Ovary (tissue), 9 donors: ENCODE measurements around the gene CDK5RAP3. TPM values are rescaled to one million over a fixed set of nuclear protein-coding genes. Genes with fewer than 3 reads are reported as not detected.

Experiments
- DNase-seq, 5 donors: peaks; one replicate each; pipeline ENCODE4 v3.0.0-alpha.2; 2019 to 2020
- H3K27ac ChIP-seq, 2 donors: fragments of 200-600 bp; one replicate each; pipeline versions ENCODE4 v1.5.1 to v1.8.0; 2019 to 2022
- H3K27me3 ChIP-seq: fragments of 200-600 bp; one replicate; pipeline ENCODE4 v1.8.0; 2022
- H3K36me3 ChIP-seq: fragments of 200-600 bp; sonication (generic); one replicate; pipeline ENCODE4 v1.5.1; 2019
- H3K4me1 ChIP-seq: one replicate; pipeline ENCODE4 v1.8.1; 2013; ENCODE audit warnings: mild to moderate bottlenecking, moderate library complexity; ENCODE audit not compliant: insufficient read depth
- H3K4me3 ChIP-seq: fragments of 200-600 bp; sonication (generic); one replicate; pipeline ENCODE4 v1.5.1; 2017
- H3K9me3 ChIP-seq, 2 donors: fragments of 200-600 bp in 1 of 2; sonication (generic) in 1 of 2; one replicate each; pipeline versions ENCODE4 v1.5.1 to v1.8.1; 2013 to 2019; ENCODE audit warnings: mild to moderate bottlenecking in 1 of 2, moderate library complexity in 1 of 2
- EP300 ChIP-seq: sonication (generic); formaldehyde crosslinking; IDR thresholded peaks from one replicate; pipeline ENCODE4 v1.6.1; 2017; ENCODE audit warnings: antibody characterized with exemption
- POLR2A ChIP-seq: fragments of 450-650 bp; IDR thresholded peaks from one replicate; pipeline ENCODE4 v1.6.1; 2017; ENCODE audit warnings: antibody characterized with exemption, mild to moderate bottlenecking, moderate library complexity
- WGBS, 3 donors: extraction: QIAGEN DNeasy Blood & Tissue Kit in 1 of 3; methylation state at CpG; one replicate each; pipeline versions ENCODE4 v1.1.5 to v1.1.7; 2013 to 2017; 5-methylcytosine and 5-hydroxymethylcytosine counted together
- intact Hi-C, 4 donors: fragments of 100-400 bp; cut with DNase I; formaldehyde crosslinking; loops; one replicate each; pipeline versions ENCODE4 v1.11.0 to v1.15.1; 2022 to 2023
- polyA plus RNA-seq, 2 donors: library from polyadenylated mRNA; stranded (reverse); fragments of 200-250 nt in 1 of 2; fragments of 350-450 nt in 1 of 2; fragmentation: Illumina TruSeq in 1 of 2; extraction: RNeasy Lipid Tissue Mini Kit (QIAGEN cat#74804) in 1 of 2; gene quantifications; one replicate each; pipeline ENCODE4 v1.2.3, GENCODE V29; 2013 to 2014
- total RNA-seq, 7 donors: library from RNA; depleted of rRNA in 2 of 7; stranded (reverse); fragments of >200 nt in 2 of 7; fragmentation: NEBNext Ultra II Directional in 3 of 7; extraction: Animal tissue kit (Norgen Biotek cat#: 25700) in 3 of 7; gene quantifications; one replicate each; pipeline versions ENCODE4 v1.1.0 to v1.2.4, GENCODE V29; 2016 to 2023
- TF ChIP-seq, protein P1 (sequence below), 3 donors: fragments of 450-650 bp in 2 of 3; fragments of 200-600 bp in 1 of 3; IDR thresholded peaks; one replicate each; pipeline versions ENCODE4 v1.5.1 to v1.8.0; 2016 to 2022; ENCODE audit warnings: antibody characterized with exemption in 3 of 3, mild to moderate bottlenecking in 1 of 3
- donor health status: DM: no; HTN: no; CAD: no; lungs with moderate emphysema.
- donor health status: DM: no; HTN: no; CAD: no.
- donor health status: Bipolar disorder and iron deficiency.
- donor health status: DM: yes; HTN: yes; CAD: no.
- donor health status: DM: no; HTN: no; CAD: no.
- donor health status: DM: yes; HTN: yes; CAD: no.

CDK5RAP3 gene
- total and polyA plus RNA-seq, 9 donors, result 125 to 197 (median 144) TPM

DNA sequence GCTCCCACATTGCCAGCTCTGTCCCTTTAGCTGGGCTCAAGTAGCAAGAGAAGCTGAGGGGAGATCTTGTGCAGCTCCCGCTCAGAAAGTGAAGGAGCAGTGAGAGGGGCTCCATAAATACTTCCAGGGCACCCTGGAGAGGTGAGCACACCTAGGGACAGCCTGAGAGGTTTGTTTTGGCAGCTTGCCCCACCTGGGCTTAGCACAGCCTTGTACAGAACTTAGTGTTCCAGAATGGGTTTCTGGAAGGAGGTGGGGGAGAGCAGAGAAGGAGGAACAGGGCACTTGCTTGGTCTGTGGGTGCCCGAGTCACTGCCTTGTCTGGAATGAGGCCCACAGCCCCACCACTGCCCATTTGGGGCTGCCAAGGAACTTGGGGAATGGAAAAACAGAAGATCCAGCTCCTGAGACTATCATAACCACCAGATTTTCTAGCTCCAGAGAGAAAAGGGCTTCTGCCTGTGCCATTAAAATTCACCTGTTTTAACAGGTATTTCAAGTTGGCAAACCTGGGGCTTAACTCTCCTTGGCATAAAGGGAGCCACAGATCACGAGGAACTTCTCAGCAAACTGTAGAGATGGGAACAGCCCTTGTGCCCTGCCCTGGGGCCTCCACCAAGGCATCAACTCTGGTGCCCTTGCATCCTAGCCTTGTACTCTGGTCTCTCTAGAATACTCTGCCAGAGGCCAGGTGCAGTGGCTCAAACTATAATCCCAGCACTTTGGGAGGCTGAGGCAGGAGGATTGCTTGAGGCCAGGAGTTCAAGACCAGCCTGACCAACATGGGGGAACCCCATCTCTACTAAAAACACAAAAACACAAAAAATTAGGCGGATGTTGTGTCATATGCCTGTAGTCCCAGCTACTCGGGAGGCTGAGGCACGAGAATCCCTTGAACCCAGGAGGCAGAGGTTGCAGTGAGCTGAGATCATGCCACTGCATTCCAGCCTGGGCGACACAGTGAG is 15.1 kb upstream of the CDK5RAP3 start:
- no peaks in the 10 kb centered on the region for H3K9me3 ChIP-seq
- no peak overlapping the region for H3K27ac ChIP-seq
- DNase-seq, result no peak
- WGBS, 3 donors, result 84 to 89% (median 86%) methylated on average over 7 of the region's 7 CpGs
- H3K4me1 ChIP-seq, result no peaks in the 10 kb centered on the region
- peak overlapping the region; percentile 16 for H3K4me3 ChIP-seq
- intact Hi-C loops, result loop anchor here in 1 of 4 donors (10.0 kb wide), 1 partner anchor 111 kb away; the partner anchor contains the start of gene SCRN2
- TF ChIP-seq POLR2A (no peak), EP300 (no peak)
- TF ChIP-seq, protein P1, sequence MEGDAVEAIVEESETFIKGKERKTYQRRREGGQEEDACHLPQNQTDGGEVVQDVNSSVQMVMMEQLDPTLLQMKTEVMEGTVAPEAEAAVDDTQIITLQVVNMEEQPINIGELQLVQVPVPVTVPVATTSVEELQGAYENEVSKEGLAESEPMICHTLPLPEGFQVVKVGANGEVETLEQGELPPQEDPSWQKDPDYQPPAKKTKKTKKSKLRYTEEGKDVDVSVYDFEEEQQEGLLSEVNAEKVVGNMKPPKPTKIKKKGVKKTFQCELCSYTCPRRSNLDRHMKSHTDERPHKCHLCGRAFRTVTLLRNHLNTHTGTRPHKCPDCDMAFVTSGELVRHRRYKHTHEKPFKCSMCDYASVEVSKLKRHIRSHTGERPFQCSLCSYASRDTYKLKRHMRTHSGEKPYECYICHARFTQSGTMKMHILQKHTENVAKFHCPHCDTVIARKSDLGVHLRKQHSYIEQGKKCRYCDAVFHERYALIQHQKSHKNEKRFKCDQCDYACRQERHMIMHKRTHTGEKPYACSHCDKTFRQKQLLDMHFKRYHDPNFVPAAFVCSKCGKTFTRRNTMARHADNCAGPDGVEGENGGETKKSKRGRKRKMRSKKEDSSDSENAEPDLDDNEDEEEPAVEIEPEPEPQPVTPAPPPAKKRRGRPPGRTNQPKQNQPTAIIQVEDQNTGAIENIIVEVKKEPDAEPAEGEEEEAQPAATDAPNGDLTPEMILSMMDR (IDR thresholded peaks at IDR 0.05), result no peak
- no peaks in the 10 kb centered on the region for H3K27me3 ChIP-seq
- H3K36me3 ChIP-seq, result no peaks in the 10 kb centered on the region

- no peak for DNase-seq
- Histone ChIP-seq H3K36me3 (no peaks in the 10 kb centered on the region), H3K27ac (no peak overlapping the region), H3K9me3 (no peaks in the 10 kb centered on the region), H3K4me1 (no peaks in the 10 kb centered on the region), H3K4me3 (peak overlapping the region; percentile 16), H3K27me3 (no peaks in the 10 kb centered on the region)
- TF ChIP-seq EP300 (no peak), POLR2A (no peak)
- TF ChIP-seq, protein P1 (IDR thresholded peaks at IDR 0.05), result no peak
- intact Hi-C loops, result loop anchor here in 1 of 4 donors (10.0 kb wide), 1 partner anchor 112 kb away; the partner anchor contains the start of gene SCRN2
- 68 to 74% (median 74%) methylated on average over 3 to 4 of the region's 4 CpGs for whole genome bisulfite sequencing, 3 donors
These were observed 13.9 kb upstream of the CDK5RAP3 start for GRCh38 chr17:47956791-47957590.

DNA sequence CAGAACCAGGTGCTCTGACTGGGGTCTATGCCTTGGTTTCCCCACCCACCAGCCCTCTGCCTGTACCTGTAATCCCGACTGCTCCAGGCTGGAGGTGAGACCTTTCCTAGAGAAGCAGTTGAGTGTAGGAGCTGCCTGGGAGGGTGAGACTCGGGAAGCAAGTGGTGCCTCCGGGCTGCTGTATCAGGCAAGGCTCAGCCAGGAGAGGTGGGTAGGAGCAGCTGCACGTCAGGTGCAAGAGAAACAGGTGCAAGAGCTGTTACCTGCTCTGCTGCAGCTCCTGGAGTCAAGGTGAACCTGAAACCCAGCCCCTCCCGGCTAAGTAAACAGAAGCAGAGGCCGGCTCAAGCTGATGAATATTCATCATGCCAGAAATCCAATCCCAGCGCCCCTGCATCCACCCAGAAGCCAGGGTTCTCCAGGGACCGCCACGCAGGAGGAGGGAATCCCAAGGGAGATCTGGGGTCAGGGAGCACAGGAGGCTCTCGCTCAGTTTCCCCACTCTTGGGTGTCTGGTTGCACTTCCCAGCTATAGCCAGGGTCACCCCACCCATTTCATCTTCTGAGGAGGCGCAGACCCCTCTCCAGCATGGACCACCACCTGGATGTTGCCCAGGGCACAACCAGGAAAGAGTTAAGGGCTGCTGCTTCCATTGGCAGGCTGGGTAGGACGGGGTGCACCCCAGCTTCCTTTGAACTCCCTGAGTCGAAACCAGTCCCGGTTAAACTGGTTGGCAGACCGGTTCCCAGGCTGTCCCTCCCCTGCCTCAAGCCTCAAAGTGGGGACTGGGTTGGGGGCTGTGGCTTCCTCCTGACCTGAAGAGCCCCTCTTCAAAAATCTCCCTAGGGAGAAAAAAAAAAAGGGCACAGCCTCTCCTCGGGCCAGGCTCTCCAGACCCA is 13.1 kb upstream of the CDK5RAP3 start, which contains the start of gene PRR15L:
Gene PRR15L (minus strand): TSS at position 293 of the 900 bp plus-strand sequence. CDS start 4,649 bp downstream, outside the sequence.
- DNase-seq, result no peak
- WGBS, 3 donors, result 51 to 61% (median 57%) methylated on average over 16 of the region's 16 CpGs
- no peak for TF ChIP-seq EP300
- TF ChIP-seq POLR2A, result no peak
- TF ChIP-seq, protein P1 (IDR thresholded peaks at IDR 0.05), result no peak
- Histone ChIP-seq H3K9me3 (no peaks in the 10 kb centered on the region), H3K27me3 (no peaks in the 10 kb centered on the region), H3K27ac (no peak within 1 kb of the TSS), H3K4me1 (no peaks in the 10 kb centered on the region), H3K36me3 (no peaks in the 10 kb centered on the region), H3K4me3 (peak within 1 kb of the TSS; percentile 16)
- intact Hi-C loops, result loop anchor here in 1 of 4 donors (10.0 kb wide), 1 partner anchor 113 kb away; the partner anchor contains the start of gene SCRN2
